Measurements from ENCODE around the gene KDM5D.

KDM5D gene

DNA sequence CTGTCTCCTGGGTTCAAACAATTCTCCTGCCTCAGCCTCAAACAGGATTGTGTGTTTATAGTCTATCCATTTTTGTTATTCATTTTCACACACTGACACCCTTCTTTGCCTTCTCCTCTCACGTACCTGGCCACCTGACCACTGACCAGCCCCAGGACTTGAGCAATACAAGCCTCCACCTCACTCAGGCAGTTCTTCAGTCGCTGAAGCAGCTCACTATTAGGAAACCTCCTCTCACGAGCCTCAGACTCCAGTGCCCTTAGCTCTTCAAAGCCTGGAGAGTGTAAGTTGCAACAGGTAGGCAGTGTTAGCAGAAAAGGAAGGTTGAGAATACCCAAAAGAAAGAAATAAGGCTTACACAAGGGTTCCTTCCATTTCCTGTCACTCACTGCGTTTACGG, 29.3 kb downstream of the KDM5D start:
- TF ChIP-seq, protein P1, sequence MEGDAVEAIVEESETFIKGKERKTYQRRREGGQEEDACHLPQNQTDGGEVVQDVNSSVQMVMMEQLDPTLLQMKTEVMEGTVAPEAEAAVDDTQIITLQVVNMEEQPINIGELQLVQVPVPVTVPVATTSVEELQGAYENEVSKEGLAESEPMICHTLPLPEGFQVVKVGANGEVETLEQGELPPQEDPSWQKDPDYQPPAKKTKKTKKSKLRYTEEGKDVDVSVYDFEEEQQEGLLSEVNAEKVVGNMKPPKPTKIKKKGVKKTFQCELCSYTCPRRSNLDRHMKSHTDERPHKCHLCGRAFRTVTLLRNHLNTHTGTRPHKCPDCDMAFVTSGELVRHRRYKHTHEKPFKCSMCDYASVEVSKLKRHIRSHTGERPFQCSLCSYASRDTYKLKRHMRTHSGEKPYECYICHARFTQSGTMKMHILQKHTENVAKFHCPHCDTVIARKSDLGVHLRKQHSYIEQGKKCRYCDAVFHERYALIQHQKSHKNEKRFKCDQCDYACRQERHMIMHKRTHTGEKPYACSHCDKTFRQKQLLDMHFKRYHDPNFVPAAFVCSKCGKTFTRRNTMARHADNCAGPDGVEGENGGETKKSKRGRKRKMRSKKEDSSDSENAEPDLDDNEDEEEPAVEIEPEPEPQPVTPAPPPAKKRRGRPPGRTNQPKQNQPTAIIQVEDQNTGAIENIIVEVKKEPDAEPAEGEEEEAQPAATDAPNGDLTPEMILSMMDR (conservative IDR thresholded peaks at IDR 0.05): no peak
- no peak overlapping the region for H3K27ac ChIP-seq

DNA sequence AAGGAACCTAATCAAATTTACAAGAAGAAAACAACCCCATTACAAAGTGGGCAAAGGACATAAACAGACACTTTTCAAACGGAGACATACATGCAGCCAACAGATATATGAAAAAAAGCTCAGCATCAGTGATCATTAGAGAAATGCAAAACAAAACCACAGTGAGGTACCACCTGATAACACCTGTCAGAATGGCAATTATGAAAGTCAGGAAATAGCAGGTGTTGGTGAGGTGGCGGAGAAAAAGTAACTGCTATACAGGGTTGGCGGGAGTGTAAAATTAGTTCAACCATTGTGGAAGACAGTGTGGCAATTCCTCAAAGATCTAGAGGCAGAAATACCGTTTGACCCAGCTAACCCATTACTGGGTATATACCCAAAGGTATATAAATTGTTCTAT, 31.1 kb downstream of the KDM5D start:
- TF ChIP-seq, protein P1 (conservative IDR thresholded peaks at IDR 0.05): no peak
- H3K27ac ChIP-seq: no peak overlapping the region

DNA sequence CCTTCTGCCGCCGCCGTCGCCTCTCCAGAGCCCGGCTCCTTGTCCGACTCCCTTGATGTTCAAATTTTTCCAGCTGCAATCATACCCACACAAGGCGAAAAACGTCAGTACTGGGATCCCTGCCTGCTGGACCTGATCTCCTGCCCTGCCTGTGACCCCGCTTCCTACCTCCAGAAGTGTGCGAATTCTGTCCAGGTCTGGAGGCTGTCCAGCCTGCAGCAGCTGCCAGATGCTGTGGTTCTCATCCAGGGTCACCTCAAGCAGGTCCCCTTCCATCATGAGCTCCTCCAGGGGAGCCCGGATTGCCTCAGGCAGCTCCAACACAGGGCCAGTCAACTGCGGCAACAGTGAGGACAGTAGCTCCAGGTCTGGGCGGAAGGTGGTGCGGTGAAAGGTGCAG, 38.3 kb downstream of the KDM5D start:
- no peak overlapping the region for H3K27ac ChIP-seq
- TF ChIP-seq, protein P1 (conservative IDR thresholded peaks at IDR 0.05): no peak

DNA sequence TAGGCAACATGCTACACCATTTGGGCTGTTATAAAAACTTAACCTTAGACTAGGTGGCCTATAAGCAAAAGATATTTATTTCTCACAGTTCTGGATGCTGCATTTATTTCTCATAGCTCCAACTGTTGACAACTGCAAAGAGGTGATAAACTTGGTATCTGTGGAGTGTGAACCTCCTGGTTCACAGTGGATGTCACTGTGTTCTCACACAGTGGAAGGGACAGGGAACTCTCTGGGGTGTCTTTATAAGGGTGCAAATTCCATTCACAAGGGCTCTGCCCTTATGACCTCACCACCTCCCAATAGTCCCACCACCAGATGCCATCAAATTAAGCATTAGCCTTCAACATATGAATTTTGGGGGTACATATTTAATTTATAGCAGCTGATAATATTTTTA, 46.0 kb downstream of the KDM5D start:
- TF ChIP-seq, protein P1 (conservative IDR thresholded peaks at IDR 0.05): no peak
- no peak overlapping the region for H3K27ac ChIP-seq

DNA sequence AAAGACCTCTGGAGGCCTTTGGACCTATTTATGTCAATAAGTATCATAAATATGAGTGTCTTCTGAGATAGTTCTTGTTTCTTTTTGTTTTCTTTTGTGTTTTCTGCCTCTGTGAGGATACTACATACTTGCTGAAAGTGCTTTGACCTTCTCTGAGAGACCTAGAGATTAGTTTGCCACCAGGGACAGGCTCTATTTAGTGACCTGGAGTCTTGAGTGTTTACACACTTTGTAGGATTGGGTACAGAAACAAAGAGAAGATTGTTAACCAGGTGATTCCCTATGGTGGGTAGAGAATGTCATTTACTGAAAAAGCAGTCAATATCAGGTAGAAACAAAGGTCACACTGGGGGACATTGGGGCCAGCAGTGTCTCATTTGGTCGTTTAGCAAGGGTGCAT, 63.7 kb downstream of the KDM5D start:
- TF ChIP-seq, protein P1 (conservative IDR thresholded peaks at IDR 0.05): no peak
- no peak overlapping the region for H3K27ac ChIP-seq

Measured in VCaP (cell line).